ENCODE measurements around the gene HMGB3. TPM values are rescaled to one million over a fixed set of nuclear protein-coding genes. Genes with fewer than 3 reads are reported as not detected.

HMGB3 gene
- polyA plus RNA-seq, 1 of the 3 experiments (the other 2 are of a cell fraction) = 11.3 TPM

DNA sequence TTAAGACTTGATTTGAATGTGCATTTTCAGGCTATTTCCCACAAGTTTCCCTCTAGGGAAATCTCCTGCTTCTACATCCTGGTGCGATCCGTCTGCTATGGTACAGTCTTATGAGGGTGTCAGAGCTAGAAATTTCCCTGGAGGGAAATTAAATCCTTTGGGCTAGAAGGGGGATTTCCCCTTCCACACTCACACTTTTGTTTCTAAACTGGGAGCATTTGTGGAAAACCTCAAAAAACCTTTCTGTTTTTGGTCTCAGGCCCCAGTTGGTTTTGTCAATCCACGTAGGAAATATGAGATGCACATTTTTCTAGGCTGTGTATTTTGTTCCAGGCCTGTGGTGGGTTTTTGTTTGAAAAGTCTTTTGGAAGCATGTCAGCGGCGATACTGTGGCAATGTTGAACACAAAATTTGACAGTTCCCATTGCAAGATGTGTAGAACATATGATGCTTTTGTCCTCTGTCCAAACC, 17.8 kb downstream of the HMGB3 start:
- no peak overlapping the region for H3K4me2 ChIP-seq
- CTCF ChIA-PET = no interaction called here
- H3K79me2 ChIP-seq (ENCODE audit: insufficient read depth) = no peaks in the 10 kb centered on the region
- POLR2A ChIA-PET = no interaction called here
- H3K27me3 ChIP-seq (ENCODE audit: insufficient read depth) = no peaks in the 10 kb centered on the region
- H3K4me1 ChIP-seq (ENCODE audit: control insufficient read depth in 1 of 2, insufficient read depth in 2 of 2, low read depth in 1 of 2, low read length in 1 of 2) = no peaks in the 10 kb centered on the region
- H3K9me3 ChIP-seq = no peaks in the 10 kb centered on the region
- no peak overlapping the region for H3K27ac ChIP-seq (ENCODE audit: low read depth in 2 of 2, low read length in 1 of 2)
- 36% methylated on average over 5 of the region's 5 CpGs for WGBS (ENCODE audit: low lambda C conversion rate)
- no peaks in the 10 kb centered on the region for H3K36me3 ChIP-seq (replicated peaks in 1 of 2; ENCODE audit: control insufficient read depth in 1 of 2, insufficient read depth in 2 of 2, low read length in 1 of 2)
- no peak overlapping the region for H3K4me3 ChIP-seq (ENCODE audit: low read depth in 2 of 2, low read length in 1 of 2)
- H3K9ac ChIP-seq = no peak overlapping the region
- H2AFZ ChIP-seq (ENCODE audit: low read depth) = no peak overlapping the region
- H4K20me1 ChIP-seq (ENCODE audit: insufficient read depth) = no peaks in the 10 kb centered on the region
- no peak for DNase-seq
- no peaks in the 10 kb centered on the region for H3K9me2 ChIP-seq
- TF ChIP-seq YY1 (IDR thresholded peaks at IDR 0.05; ENCODE audit: low read depth) (no peak), MXI1 (IDR thresholded peaks at IDR 0.05; ENCODE audit: low read depth, low read length) (no peak), EZH2phosphoT487 (IDR thresholded peaks at IDR 0.05; ENCODE audit: borderline replicate concordance, low read depth) (no peak)
- H3F3A ChIP-seq (replicated peaks; ENCODE audit: insufficient read depth) = no peaks in the 10 kb centered on the region

DNA sequence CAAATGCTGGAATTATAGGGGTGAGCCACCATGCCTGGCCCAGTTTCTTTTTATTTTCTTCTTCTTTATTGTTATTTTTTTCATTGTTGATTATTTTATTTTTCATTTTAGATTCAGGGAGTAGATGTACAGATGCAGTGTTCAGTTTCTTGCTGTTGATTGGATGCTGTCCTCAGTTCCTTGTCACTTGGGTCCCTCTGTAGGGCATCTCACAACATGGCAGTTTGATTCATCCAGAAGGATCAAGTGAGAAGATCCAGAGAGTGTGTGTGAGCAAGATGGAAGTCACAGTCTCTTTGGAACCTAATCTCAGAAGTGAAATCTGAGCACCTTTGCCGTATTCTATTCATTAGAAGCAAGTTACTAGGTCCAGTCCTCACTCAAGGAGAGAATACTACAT, 20.9 kb downstream of the HMGB3 start:
- Histone ChIP-seq H2AFZ (ENCODE audit: low read depth) (no peak overlapping the region), H3K4me1 (ENCODE audit: control insufficient read depth in 1 of 2, insufficient read depth in 2 of 2, low read depth in 1 of 2, low read length in 1 of 2) (no peaks in the 10 kb centered on the region), H3K9ac (no peak overlapping the region), H3K27ac (ENCODE audit: low read depth in 2 of 2, low read length in 1 of 2) (no peak overlapping the region), H3K36me3 (replicated peaks in 1 of 2; ENCODE audit: control insufficient read depth in 1 of 2, insufficient read depth in 2 of 2, low read length in 1 of 2) (no peaks in the 10 kb centered on the region), H3F3A (replicated peaks; ENCODE audit: insufficient read depth) (no peaks in the 10 kb centered on the region), H3K9me3 (no peaks in the 10 kb centered on the region), H3K9me2 (no peaks in the 10 kb centered on the region), H4K20me1 (ENCODE audit: insufficient read depth) (no peaks in the 10 kb centered on the region), H3K27me3 (ENCODE audit: insufficient read depth) (no peaks in the 10 kb centered on the region), H3K79me2 (ENCODE audit: insufficient read depth) (no peaks in the 10 kb centered on the region), H3K4me3 (ENCODE audit: low read depth in 2 of 2, low read length in 1 of 2) (no peak overlapping the region), H3K4me2 (no peak overlapping the region)
- WGBS (ENCODE audit: low lambda C conversion rate) = 0% methylated on average over 1 of the region's 1 CpG
- ChIA-PET POLR2A (no interaction called here), CTCF (no interaction called here)
- no peak for DNase-seq
- TF ChIP-seq FOSL2 (IDR thresholded peaks at IDR 0.05; ENCODE audit: borderline replicate concordance, low read depth) = no peak
- TF ChIP-seq FOXJ3 (CRISPR knock-in tag; IDR thresholded peaks at IDR 0.05) = no peak
- TF ChIP-seq SIN3A (IDR thresholded peaks at IDR 0.05; ENCODE audit: borderline replicate concordance, low read depth, low read length) = no peak
- TF ChIP-seq TEAD4 (IDR thresholded peaks at IDR 0.05; ENCODE audit: borderline replicate concordance, insufficient read depth) = no peak
- TF ChIP-seq, protein P1, sequence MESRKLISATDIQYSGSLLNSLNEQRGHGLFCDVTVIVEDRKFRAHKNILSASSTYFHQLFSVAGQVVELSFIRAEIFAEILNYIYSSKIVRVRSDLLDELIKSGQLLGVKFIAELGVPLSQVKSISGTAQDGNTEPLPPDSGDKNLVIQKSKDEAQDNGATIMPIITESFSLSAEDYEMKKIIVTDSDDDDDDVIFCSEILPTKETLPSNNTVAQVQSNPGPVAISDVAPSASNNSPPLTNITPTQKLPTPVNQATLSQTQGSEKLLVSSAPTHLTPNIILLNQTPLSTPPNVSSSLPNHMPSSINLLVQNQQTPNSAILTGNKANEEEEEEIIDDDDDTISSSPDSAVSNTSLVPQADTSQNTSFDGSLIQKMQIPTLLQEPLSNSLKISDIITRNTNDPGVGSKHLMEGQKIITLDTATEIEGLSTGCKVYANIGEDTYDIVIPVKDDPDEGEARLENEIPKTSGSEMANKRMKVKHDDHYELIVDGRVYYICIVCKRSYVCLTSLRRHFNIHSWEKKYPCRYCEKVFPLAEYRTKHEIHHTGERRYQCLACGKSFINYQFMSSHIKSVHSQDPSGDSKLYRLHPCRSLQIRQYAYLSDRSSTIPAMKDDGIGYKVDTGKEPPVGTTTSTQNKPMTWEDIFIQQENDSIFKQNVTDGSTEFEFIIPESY (IDR thresholded peaks at IDR 0.05; ENCODE audit: borderline replicate concordance, low read depth) = no peak
- TF ChIP-seq YY1 (IDR thresholded peaks at IDR 0.05; ENCODE audit: low read depth) = no peak
- TF ChIP-seq, protein P2, sequence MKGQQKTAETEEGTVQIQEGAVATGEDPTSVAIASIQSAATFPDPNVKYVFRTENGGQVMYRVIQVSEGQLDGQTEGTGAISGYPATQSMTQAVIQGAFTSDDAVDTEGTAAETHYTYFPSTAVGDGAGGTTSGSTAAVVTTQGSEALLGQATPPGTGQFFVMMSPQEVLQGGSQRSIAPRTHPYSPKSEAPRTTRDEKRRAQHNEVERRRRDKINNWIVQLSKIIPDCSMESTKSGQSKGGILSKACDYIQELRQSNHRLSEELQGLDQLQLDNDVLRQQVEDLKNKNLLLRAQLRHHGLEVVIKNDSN (IDR thresholded peaks at IDR 0.05; ENCODE audit: borderline replicate concordance, low read depth) = no peak
- TF ChIP-seq, protein P3, sequence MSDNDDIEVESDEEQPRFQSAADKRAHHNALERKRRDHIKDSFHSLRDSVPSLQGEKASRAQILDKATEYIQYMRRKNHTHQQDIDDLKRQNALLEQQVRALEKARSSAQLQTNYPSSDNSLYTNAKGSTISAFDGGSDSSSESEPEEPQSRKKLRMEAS (IDR thresholded peaks at IDR 0.05; ENCODE audit: low read depth) = no peak
- no peak for TF ChIP-seq ELF1 (IDR thresholded peaks at IDR 0.05)
- TF ChIP-seq, protein P4, sequence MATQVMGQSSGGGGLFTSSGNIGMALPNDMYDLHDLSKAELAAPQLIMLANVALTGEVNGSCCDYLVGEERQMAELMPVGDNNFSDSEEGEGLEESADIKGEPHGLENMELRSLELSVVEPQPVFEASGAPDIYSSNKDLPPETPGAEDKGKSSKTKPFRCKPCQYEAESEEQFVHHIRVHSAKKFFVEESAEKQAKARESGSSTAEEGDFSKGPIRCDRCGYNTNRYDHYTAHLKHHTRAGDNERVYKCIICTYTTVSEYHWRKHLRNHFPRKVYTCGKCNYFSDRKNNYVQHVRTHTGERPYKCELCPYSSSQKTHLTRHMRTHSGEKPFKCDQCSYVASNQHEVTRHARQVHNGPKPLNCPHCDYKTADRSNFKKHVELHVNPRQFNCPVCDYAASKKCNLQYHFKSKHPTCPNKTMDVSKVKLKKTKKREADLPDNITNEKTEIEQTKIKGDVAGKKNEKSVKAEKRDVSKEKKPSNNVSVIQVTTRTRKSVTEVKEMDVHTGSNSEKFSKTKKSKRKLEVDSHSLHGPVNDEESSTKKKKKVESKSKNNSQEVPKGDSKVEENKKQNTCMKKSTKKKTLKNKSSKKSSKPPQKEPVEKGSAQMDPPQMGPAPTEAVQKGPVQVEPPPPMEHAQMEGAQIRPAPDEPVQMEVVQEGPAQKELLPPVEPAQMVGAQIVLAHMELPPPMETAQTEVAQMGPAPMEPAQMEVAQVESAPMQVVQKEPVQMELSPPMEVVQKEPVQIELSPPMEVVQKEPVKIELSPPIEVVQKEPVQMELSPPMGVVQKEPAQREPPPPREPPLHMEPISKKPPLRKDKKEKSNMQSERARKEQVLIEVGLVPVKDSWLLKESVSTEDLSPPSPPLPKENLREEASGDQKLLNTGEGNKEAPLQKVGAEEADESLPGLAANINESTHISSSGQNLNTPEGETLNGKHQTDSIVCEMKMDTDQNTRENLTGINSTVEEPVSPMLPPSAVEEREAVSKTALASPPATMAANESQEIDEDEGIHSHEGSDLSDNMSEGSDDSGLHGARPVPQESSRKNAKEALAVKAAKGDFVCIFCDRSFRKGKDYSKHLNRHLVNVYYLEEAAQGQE (IDR thresholded peaks at IDR 0.05; ENCODE audit: low read depth, low read length) = no peak
- TF ChIP-seq, protein P5, sequence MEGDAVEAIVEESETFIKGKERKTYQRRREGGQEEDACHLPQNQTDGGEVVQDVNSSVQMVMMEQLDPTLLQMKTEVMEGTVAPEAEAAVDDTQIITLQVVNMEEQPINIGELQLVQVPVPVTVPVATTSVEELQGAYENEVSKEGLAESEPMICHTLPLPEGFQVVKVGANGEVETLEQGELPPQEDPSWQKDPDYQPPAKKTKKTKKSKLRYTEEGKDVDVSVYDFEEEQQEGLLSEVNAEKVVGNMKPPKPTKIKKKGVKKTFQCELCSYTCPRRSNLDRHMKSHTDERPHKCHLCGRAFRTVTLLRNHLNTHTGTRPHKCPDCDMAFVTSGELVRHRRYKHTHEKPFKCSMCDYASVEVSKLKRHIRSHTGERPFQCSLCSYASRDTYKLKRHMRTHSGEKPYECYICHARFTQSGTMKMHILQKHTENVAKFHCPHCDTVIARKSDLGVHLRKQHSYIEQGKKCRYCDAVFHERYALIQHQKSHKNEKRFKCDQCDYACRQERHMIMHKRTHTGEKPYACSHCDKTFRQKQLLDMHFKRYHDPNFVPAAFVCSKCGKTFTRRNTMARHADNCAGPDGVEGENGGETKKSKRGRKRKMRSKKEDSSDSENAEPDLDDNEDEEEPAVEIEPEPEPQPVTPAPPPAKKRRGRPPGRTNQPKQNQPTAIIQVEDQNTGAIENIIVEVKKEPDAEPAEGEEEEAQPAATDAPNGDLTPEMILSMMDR (IDR thresholded peaks at IDR 0.05) = no peak; the same call in 1 of the 2 replicates
- TF ChIP-seq, protein P6, sequence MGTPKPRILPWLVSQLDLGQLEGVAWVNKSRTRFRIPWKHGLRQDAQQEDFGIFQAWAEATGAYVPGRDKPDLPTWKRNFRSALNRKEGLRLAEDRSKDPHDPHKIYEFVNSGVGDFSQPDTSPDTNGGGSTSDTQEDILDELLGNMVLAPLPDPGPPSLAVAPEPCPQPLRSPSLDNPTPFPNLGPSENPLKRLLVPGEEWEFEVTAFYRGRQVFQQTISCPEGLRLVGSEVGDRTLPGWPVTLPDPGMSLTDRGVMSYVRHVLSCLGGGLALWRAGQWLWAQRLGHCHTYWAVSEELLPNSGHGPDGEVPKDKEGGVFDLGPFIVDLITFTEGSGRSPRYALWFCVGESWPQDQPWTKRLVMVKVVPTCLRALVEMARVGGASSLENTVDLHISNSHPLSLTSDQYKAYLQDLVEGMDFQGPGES (IDR thresholded peaks at IDR 0.05; ENCODE audit: low read depth, low read length) = no peak
- no peak for TF ChIP-seq RCOR1 (IDR thresholded peaks at IDR 0.05; ENCODE audit: low read length)
- TF ChIP-seq EZH2phosphoT487 (IDR thresholded peaks at IDR 0.05; ENCODE audit: borderline replicate concordance, low read depth) = no peak
- TF ChIP-seq EP300 (IDR thresholded peaks at IDR 0.05; ENCODE audit: borderline replicate concordance in 1 of 2, low read depth in 1 of 2, low read length in 1 of 2) = no peak
- TF ChIP-seq MXI1 (IDR thresholded peaks at IDR 0.05; ENCODE audit: low read depth, low read length) = no peak
- TF ChIP-seq RAD21 (IDR thresholded peaks at IDR 0.05; ENCODE audit: low read length) = no peak

Data from SK-N-SH (cell line).